ENCODE measurements around the gene MAN2A1.

Gene MAN2A1

DNA sequence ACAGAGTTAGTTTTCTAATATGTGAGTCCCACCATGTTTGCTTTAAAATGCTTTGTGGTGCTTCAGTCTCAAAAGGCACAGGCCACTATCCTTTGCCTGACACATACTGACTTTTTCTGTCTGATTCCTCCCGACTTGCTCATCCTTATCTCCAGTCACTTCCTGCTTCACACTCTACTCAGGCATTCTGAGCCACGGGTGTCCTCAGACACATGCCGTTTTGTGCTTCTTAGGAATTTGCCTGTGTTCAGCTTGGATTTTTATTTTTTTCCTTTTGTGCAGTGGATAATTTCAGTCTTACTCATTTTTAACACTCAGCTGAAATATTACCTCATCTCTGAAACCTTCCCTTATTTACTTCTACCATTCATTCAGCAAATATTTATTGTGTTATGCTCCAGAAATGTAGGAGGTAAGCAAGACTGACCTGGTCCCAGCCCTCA lies 54.1 kb downstream of the MAN2A1 start:
- Histone ChIP-seq H3K4me3 (no peak overlapping the region), H3K27ac (peak overlapping the region in 1 of 2 donors; percentile 30)
- TF ChIP-seq CTCF (IDR thresholded peaks at IDR 0.05) = no peak
- DNase-seq (ENCODE audit: low spot score) = no peak

GRCh38 chr5:109744261-109744660 lies 54.5 kb downstream of the MAN2A1 start:
- TF ChIP-seq CTCF (IDR thresholded peaks at IDR 0.05) = no peak
- H3K27ac ChIP-seq = no peak overlapping the region

GRCh38 chr5:109748546-109748945 lies 58.8 kb downstream of the MAN2A1 start:
- H3K27ac ChIP-seq = no peak overlapping the region
- TF ChIP-seq CTCF (IDR thresholded peaks at IDR 0.05) = no peak
- no peak overlapping the region for H3K4me3 ChIP-seq
- DNase-seq (ENCODE audit: low spot score) = no peak

More at GRCh38 chr5:109744261-109744660, 54.5 kb downstream of the MAN2A1 start:
- H3K4me3 ChIP-seq = no peak overlapping the region
- DNase-seq (ENCODE audit: low spot score) = no peak

- no peak for TF ChIP-seq CTCF (IDR thresholded peaks at IDR 0.05)
- H3K27ac ChIP-seq = no peak overlapping the region
- no peak overlapping the region for H3K4me3 ChIP-seq
- no peak for DNase-seq (ENCODE audit: low spot score)
These were observed 60.7 kb downstream of the MAN2A1 start for GRCh38 chr5:109750463-109750862.

- no peak for TF ChIP-seq CTCF (IDR thresholded peaks at IDR 0.05)
- Histone ChIP-seq H3K27ac (no peak overlapping the region), H3K4me3 (no peak overlapping the region)
- DNase-seq (ENCODE audit: low spot score) = no peak
These were observed 63.6 kb downstream of the MAN2A1 start for GRCh38 chr5:109753279-109753678.

DNA sequence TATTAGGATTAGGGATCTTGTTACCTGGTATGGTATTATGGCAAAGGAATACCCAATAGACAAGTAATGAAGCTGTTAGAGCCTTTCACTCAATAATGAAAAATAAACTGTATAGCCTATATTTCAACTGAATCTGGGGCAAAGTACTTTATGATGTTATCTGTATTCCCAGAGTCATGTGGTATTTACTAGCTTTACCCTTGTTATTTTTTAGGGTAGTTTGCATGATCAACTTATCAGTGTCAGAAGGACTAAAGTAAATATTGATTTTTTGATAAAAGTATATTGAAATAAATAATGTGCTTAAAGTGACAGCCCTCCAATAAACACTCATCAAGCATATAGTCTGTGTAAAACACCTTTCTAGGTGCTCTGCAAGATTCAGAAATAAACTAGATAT lies 64.6 kb downstream of the MAN2A1 start:
- Histone ChIP-seq H3K4me3 (no peak overlapping the region), H3K27ac (no peak overlapping the region)
- TF ChIP-seq CTCF (IDR thresholded peaks at IDR 0.05) = no peak
- no peak for DNase-seq (ENCODE audit: low spot score)

DNA sequence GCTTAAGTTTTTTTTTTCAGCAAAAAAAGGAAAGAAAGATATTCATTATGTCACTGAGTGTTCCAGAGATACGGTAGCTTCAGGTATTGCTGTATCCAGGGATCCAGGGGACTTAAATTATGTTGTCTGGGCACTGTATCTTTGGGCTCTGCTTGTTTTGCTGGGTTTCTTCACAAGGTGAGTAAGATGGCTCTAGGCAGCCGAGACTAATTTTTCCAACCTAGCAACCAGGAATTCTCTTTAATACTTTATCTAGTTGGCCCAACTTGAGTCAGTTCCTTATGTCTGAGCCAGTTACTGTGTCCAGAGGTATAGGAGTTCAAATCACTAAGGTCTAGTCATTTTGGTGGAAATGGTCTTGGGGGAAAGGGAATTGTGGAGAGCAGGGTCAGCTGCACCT lies 66.0 kb downstream of the MAN2A1 start:
- no peak for TF ChIP-seq CTCF (IDR thresholded peaks at IDR 0.05)
- no peak overlapping the region for H3K27ac ChIP-seq

More for the DNA sequence above, 66.0 kb downstream of the MAN2A1 start:
- DNase-seq (ENCODE audit: low spot score) = no peak
- H3K4me3 ChIP-seq = no peak overlapping the region
